ENCODE measurements around the gene RNASE12. TPM values are rescaled to one million over a fixed set of nuclear protein-coding genes. Genes with fewer than 3 reads are reported as not detected.

RNASE12 gene
- total and polyA plus RNA-seq, 8 donors: not detected

- peak in 1 of 4 donors; percentile 32 for DNase-seq
- ATAC-seq: peak; percentile 62
- Histone ChIP-seq H3K4me1 (peaks cover 17 to 19% of the 10 kb centered on the region in 2 donors), H3K36me3 (no peaks in the 10 kb centered on the region), H3K4me3 (peak overlapping the region; percentile 4 to 27), H3K27ac (no peak overlapping the region), H3K9me3 (no peaks in the 10 kb centered on the region), H3K27me3 (peaks cover 43 to 100% of the 10 kb centered on the region in 2 donors)
- intact Hi-C loops (cut with DNase I): no loop called here
- no peak for TF ChIP-seq CTCF (IDR thresholded peaks at IDR 0.05)
These were observed 40.1 kb upstream of the RNASE12 start for GRCh38 chr14:20631023-20631879.

GRCh38 chr14:20630340-20631022, 39.3 kb upstream of the RNASE12 start:
- H3K36me3 ChIP-seq: no peaks in the 10 kb centered on the region
- peaks cover 40 to 100% of the 10 kb centered on the region in 2 donors for H3K27me3 ChIP-seq
- ATAC-seq: peak; percentile 34
- H3K4me3 ChIP-seq: peak overlapping the region; percentile 4 to 27
- no peak overlapping the region for H3K27ac ChIP-seq
- H3K4me1 ChIP-seq: peaks cover 17 to 27% of the 10 kb centered on the region in 2 donors
- DNase-seq: no peak
- intact Hi-C loops (cut with DNase I): no loop called here
- no peak for TF ChIP-seq CTCF (IDR thresholded peaks at IDR 0.05)
- H3K9me3 ChIP-seq: no peaks in the 10 kb centered on the region

GRCh38 chr14:20628063-20628854, 37.1 kb upstream of the RNASE12 start:
- Histone ChIP-seq H3K4me1 (peaks cover 25 to 48% of the 10 kb centered on the region in 2 donors), H3K27me3 (peaks cover 29 to 94% of the 10 kb centered on the region in 2 donors), H3K9me3 (no peaks in the 10 kb centered on the region), H3K4me3 (no peak overlapping the region), H3K36me3 (no peaks in the 10 kb centered on the region), H3K27ac (no peak overlapping the region)
- intact Hi-C loops (cut with DNase I): no loop called here
- TF ChIP-seq CTCF (IDR thresholded peaks at IDR 0.05): no peak
- ATAC-seq (no peak), DNase-seq (no peak)

DNA sequence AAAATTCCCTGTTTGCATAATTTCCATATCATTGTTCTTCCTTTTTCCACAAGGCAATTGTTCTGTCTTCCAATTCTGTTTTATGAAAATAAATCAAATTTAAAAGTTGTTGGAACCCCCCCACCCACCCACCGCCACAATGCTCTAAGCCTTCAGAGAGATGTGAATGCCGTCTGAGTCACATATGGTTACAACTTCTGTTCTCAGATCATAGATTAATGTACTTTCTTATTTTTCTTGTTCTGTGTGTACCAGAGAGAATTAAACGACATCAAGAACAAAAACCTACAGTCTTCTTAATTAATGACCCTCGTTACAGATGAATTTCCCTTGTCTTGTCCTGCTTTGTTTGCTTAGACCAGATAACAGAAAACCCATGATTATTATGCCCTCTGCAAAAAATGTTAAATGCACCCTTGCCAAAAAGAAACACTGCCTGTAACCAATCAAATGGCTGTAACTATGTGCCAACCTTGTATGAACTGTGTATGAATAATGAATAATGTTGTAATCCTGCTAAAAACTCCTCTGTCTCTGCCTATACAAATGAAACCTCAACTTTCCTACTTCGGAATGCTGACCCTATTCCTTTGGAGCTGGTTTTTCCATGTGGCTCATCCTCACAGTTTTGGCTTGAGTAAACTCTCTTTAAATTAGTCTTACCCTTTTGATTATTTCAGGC, 36.3 kb upstream of the RNASE12 start:
- H3K9me3 ChIP-seq: no peaks in the 10 kb centered on the region
- H3K4me1 ChIP-seq: peaks cover 25 to 52% of the 10 kb centered on the region in 2 donors
- TF ChIP-seq CTCF (IDR thresholded peaks at IDR 0.05): no peak
- no peak overlapping the region for H3K4me3 ChIP-seq
- intact Hi-C loops (cut with DNase I): no loop called here
- DNase-seq (no peak), ATAC-seq (no peak)
- no peak overlapping the region for H3K27ac ChIP-seq
- no peaks in the 10 kb centered on the region for H3K36me3 ChIP-seq
- H3K27me3 ChIP-seq: peaks cover 25 to 94% of the 10 kb centered on the region in 2 donors

All from left lung (tissue), 10 donors.